Endothelial cell (in vitro differentiated cells): ENCODE measurements around the gene PFKFB3. TPM values are rescaled to one million over a fixed set of nuclear protein-coding genes. Genes with fewer than 3 reads are reported as not detected.

ENCODE experiments used
- DNase-seq: peaks from one replicate; pipeline ENCODE4 v3.0.0; 2021; ENCODE audit warnings: low spot score
- H3K27ac Mint-ChIP-seq: one replicate; pipeline ENCODE4 v1.8.0; 2021; ENCODE audit warnings: mixed read lengths, inconsistent platforms; ENCODE audit not compliant: unreplicated experiment
- H3K27me3 Mint-ChIP-seq: one replicate; pipeline ENCODE4 v1.8.0; 2021; ENCODE audit warnings: mild to moderate bottlenecking, moderate library complexity, mixed read lengths, inconsistent platforms; ENCODE audit not compliant: unreplicated experiment
- H3K36me3 Mint-ChIP-seq: one replicate; pipeline ENCODE4 v1.8.0; 2021; ENCODE audit warnings: mild to moderate bottlenecking, low read depth, mixed read lengths, inconsistent platforms; ENCODE audit not compliant: unreplicated experiment
- H3K4me1 Mint-ChIP-seq: one replicate; pipeline ENCODE4 v1.8.0; 2021; ENCODE audit warnings: mild to moderate bottlenecking, mixed read lengths, inconsistent platforms; ENCODE audit not compliant: unreplicated experiment
- H3K4me3 Mint-ChIP-seq: one replicate; pipeline ENCODE4 v1.8.0; 2021; ENCODE audit warnings: mild to moderate bottlenecking, mixed read lengths, inconsistent platforms; ENCODE audit not compliant: unreplicated experiment
- H3K9me3 Mint-ChIP-seq: one replicate; pipeline ENCODE4 v1.8.0; 2021; ENCODE audit warnings: mixed read lengths, inconsistent platforms; ENCODE audit not compliant: unreplicated experiment
- CTCF ChIP-seq: fragments of 200-600 bp; sonication (generic); IDR thresholded peaks from one replicate; pipeline ENCODE4 v1.5.0; 2021; ENCODE audit warnings: antibody characterized with exemption; ENCODE audit not compliant: unreplicated experiment
- total RNA-seq: library from RNA; stranded (reverse); fragmentation: NEBNext Ultra II Directional; extraction: Animal tissue kit (Norgen Biotek cat#: 25700); gene quantifications from one replicate; pipeline ENCODE4 v1.2.1, GENCODE V29; 2021; ENCODE audit not compliant: unreplicated experiment

PFKFB3 gene
- total RNA-seq, 1 donor from 2014 or later = 32.3 TPM

GRCh38 chr10:6299234-6299633, 96.5 kb downstream of the PFKFB3 start:
- H3K4me3 Mint-ChIP-seq = no peak overlapping the region
- peaks cover 3% of the 10 kb centered on the region for H3K4me1 Mint-ChIP-seq
- H3K9me3 Mint-ChIP-seq = no peaks in the 10 kb centered on the region
- no peak overlapping the region for H3K27ac Mint-ChIP-seq
- H3K36me3 Mint-ChIP-seq = no peaks in the 10 kb centered on the region
- DNase-seq = no peak
- no peak for TF ChIP-seq CTCF
- H3K27me3 Mint-ChIP-seq = no peaks in the 10 kb centered on the region

DNA sequence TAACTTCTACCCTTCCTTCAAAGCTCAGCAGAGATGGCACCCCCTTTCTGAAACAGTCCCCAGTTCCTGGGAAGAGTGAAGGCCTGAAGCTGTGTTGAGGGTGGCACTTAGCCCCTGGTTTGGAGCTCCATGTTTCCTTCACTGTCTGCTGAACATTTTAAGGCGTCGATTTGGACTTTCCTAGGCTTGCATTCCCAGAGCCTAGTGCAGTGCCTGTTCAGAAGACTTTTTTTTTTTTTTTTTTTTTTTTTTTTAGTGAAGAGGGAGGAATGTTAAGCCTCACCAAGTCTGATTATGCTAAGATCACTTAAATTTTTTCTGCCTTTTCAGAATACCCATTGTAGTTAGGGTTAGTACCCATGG, 97.0 kb downstream of the PFKFB3 start:
- Mint-ChIP-seq H3K27ac (no peak overlapping the region), H3K4me1 (peaks cover 3% of the 10 kb centered on the region), H3K4me3 (no peak overlapping the region), H3K27me3 (no peaks in the 10 kb centered on the region), H3K9me3 (no peaks in the 10 kb centered on the region), H3K36me3 (no peaks in the 10 kb centered on the region)
- no peak for TF ChIP-seq CTCF
- no peak for DNase-seq

GRCh38 chr10:6300106-6300783, 97.5 kb downstream of the PFKFB3 start:
- Mint-ChIP-seq H3K4me1 (peaks cover 3% of the 10 kb centered on the region), H3K4me3 (peak overlapping the region; percentile 34), H3K27ac (no peak overlapping the region), H3K27me3 (no peaks in the 10 kb centered on the region), H3K36me3 (no peaks in the 10 kb centered on the region), H3K9me3 (no peaks in the 10 kb centered on the region)
- DNase-seq = no peak
- no peak for TF ChIP-seq CTCF

DNA sequence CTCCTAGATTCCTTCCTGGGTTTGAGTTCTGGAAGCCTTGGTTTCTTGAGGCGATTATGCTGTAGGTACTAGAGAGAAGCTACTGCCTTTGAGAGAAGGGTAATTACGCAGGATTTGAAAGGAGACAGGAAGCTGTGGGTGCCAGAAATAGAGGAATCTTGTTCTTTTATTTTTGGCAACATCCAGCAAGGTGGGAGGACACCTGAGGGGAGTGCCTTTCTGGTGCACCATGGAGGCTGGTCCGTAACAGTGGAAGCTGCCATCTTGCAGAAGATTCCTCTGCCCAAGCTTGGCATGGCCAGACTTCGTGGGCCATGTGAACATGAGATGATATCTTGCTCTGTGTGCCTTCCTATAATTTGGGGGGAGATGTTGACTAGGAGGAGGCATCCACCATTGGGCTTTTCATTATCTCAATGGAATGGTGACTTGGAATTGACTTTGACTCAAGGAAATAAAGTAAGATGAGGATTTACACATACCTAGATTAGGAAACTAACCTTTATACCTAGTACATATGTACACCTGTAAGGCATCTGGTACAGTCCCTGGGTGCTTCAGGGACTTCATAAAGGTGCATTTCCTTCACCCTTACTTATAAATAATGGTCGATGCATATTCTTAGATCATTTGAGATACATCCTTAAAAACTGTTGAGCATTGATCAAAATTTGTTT, 98.2 kb downstream of the PFKFB3 start:
- no peaks in the 10 kb centered on the region for H3K27me3 Mint-ChIP-seq
- no peaks in the 10 kb centered on the region for H3K9me3 Mint-ChIP-seq
- H3K4me1 Mint-ChIP-seq = peaks cover 3% of the 10 kb centered on the region
- H3K36me3 Mint-ChIP-seq = no peaks in the 10 kb centered on the region
- no peak overlapping the region for H3K27ac Mint-ChIP-seq
- TF ChIP-seq CTCF = no peak
- no peak for DNase-seq
- no peak overlapping the region for H3K4me3 Mint-ChIP-seq

- TF ChIP-seq CTCF = no peak
- DNase-seq = no peak
- Mint-ChIP-seq H3K9me3 (no peaks in the 10 kb centered on the region), H3K27ac (no peak overlapping the region), H3K27me3 (no peaks in the 10 kb centered on the region), H3K4me3 (no peak overlapping the region), H3K4me1 (peaks cover 3% of the 10 kb centered on the region), H3K36me3 (no peaks in the 10 kb centered on the region)
Measured at GRCh38 chr10:6301488-6302075, 98.8 kb downstream of the PFKFB3 start.
